ENCODE results near the gene GALK1.

Gene GALK1

GRCh38 chr17:75754378-75755204 is 10.4 kb downstream of the GALK1 start:
- Histone ChIP-seq H3K4me1 (ENCODE audit: control insufficient read depth, low read depth, low read length) (no peaks in the 10 kb centered on the region), H3K4me3 (ENCODE audit: low read length) (no peak overlapping the region), H3K18ac (ENCODE audit: low read length) (no peak overlapping the region), H3K27ac (ENCODE audit: low read depth, low read length) (no peak overlapping the region), H2AK5ac (ENCODE audit: low read length) (no peak overlapping the region), H3K79me1 (ENCODE audit: low read length) (no peaks in the 10 kb centered on the region), H3K79me2 (ENCODE audit: control insufficient read depth, insufficient read depth, low read length) (no peaks in the 10 kb centered on the region), H3K4me2 (ENCODE audit: low read length) (no peak overlapping the region), H2BK15ac (replicated peaks; ENCODE audit: low read depth) (no peak overlapping the region), H4K5ac (ENCODE audit: low read length) (no peak overlapping the region), H3K9ac (ENCODE audit: low read length) (no peak overlapping the region), H3K27me3 (ENCODE audit: insufficient read depth, low read length, poor library complexity) (no peaks in the 10 kb centered on the region), H3K56ac (ENCODE audit: low read length) (peak overlapping the region; percentile 65), H3K36me3 (ENCODE audit: control insufficient read depth, insufficient read depth, low read length) (no peaks in the 10 kb centered on the region), H3K4ac (ENCODE audit: low read depth, low read length) (no peak overlapping the region), H2BK120ac (ENCODE audit: low read depth, low read length) (no peak overlapping the region), H4K8ac (ENCODE audit: low read depth, low read length) (no peak overlapping the region), H3K23ac (ENCODE audit: low read length) (no peak overlapping the region), H2BK5ac (ENCODE audit: low read length) (no peak overlapping the region)
- no CpG with 5 or more reads among the region's 27 CpGs for WGBS (ENCODE audit: extremely low coverage, insufficient coverage, low lambda C conversion rate)
- no peak for DNase-seq

GRCh38 chr17:75753514-75754377 is 11.2 kb downstream of the GALK1 start:
- Histone ChIP-seq H3K79me1 (ENCODE audit: low read length) (no peaks in the 10 kb centered on the region), H3K79me2 (ENCODE audit: control insufficient read depth, insufficient read depth, low read length) (no peaks in the 10 kb centered on the region), H3K4me3 (ENCODE audit: low read length) (no peak overlapping the region), H3K18ac (ENCODE audit: low read length) (peak overlapping the region; percentile 13), H2BK120ac (ENCODE audit: low read depth, low read length) (no peak overlapping the region), H3K27ac (ENCODE audit: low read depth, low read length) (no peak overlapping the region), H3K27me3 (ENCODE audit: insufficient read depth, low read length, poor library complexity) (no peaks in the 10 kb centered on the region), H2AK5ac (ENCODE audit: low read length) (no peak overlapping the region), H2BK5ac (ENCODE audit: low read length) (no peak overlapping the region), H3K9ac (ENCODE audit: low read length) (peak overlapping the region; percentile 51), H3K4me2 (ENCODE audit: low read length) (peak overlapping the region; percentile 11), H3K4me1 (ENCODE audit: control insufficient read depth, low read depth, low read length) (no peaks in the 10 kb centered on the region), H3K36me3 (ENCODE audit: control insufficient read depth, insufficient read depth, low read length) (no peaks in the 10 kb centered on the region), H4K8ac (ENCODE audit: low read depth, low read length) (peak overlapping the region; percentile 44), H3K56ac (ENCODE audit: low read length) (peak overlapping the region; percentile 65), H4K5ac (ENCODE audit: low read length) (no peak overlapping the region), H3K4ac (ENCODE audit: low read depth, low read length) (no peak overlapping the region), H2BK15ac (replicated peaks; ENCODE audit: low read depth) (no peak overlapping the region), H3K23ac (ENCODE audit: low read length) (no peak overlapping the region)
- WGBS (ENCODE audit: extremely low coverage, insufficient coverage, low lambda C conversion rate): no CpG with 5 or more reads among the region's 76 CpGs
- DNase-seq: peak; percentile 84

GRCh38 chr17:75752802-75753513 is 12.0 kb downstream of the GALK1 start:
- no CpG with 5 or more reads among the region's 19 CpGs for WGBS (ENCODE audit: extremely low coverage, insufficient coverage, low lambda C conversion rate)
- no peak overlapping the region for H3K4me3 ChIP-seq (ENCODE audit: low read length)
- peak overlapping the region; percentile 11 for H3K4me2 ChIP-seq (ENCODE audit: low read length)
- H4K8ac ChIP-seq (ENCODE audit: low read depth, low read length): no peak overlapping the region
- H3K18ac ChIP-seq (ENCODE audit: low read length): no peak overlapping the region
- no peak overlapping the region for H3K23ac ChIP-seq (ENCODE audit: low read length)
- no peaks in the 10 kb centered on the region for H3K36me3 ChIP-seq (ENCODE audit: control insufficient read depth, insufficient read depth, low read length)
- peak overlapping the region; percentile 64 for H3K56ac ChIP-seq (ENCODE audit: low read length)
- H3K79me2 ChIP-seq (ENCODE audit: control insufficient read depth, insufficient read depth, low read length): no peaks in the 10 kb centered on the region
- H3K27ac ChIP-seq (ENCODE audit: low read depth, low read length): no peak overlapping the region
- H2BK5ac ChIP-seq (ENCODE audit: low read length): no peak overlapping the region
- no peak overlapping the region for H2BK15ac ChIP-seq (replicated peaks; ENCODE audit: low read depth)
- H3K27me3 ChIP-seq (ENCODE audit: insufficient read depth, low read length, poor library complexity): no peaks in the 10 kb centered on the region
- no peak overlapping the region for H2BK120ac ChIP-seq (ENCODE audit: low read depth, low read length)
- H2AK5ac ChIP-seq (ENCODE audit: low read length): no peak overlapping the region
- DNase-seq: peak; percentile 14
- peak overlapping the region; percentile 37 for H3K9ac ChIP-seq (ENCODE audit: low read length)
- no peak overlapping the region for H3K4ac ChIP-seq (ENCODE audit: low read depth, low read length)
- no peaks in the 10 kb centered on the region for H3K79me1 ChIP-seq (ENCODE audit: low read length)
- H3K4me1 ChIP-seq (ENCODE audit: control insufficient read depth, low read depth, low read length): no peaks in the 10 kb centered on the region
- H4K5ac ChIP-seq (ENCODE audit: low read length): no peak overlapping the region

- Histone ChIP-seq H4K8ac (ENCODE audit: low read depth, low read length) (no peak overlapping the region), H3K4me1 (ENCODE audit: control insufficient read depth, low read depth, low read length) (no peaks in the 10 kb centered on the region)
- no CpG with 5 or more reads among the region's 10 CpGs for WGBS (ENCODE audit: extremely low coverage, insufficient coverage, low lambda C conversion rate)
Measured at GRCh38 chr17:75752405-75752709, 12.6 kb downstream of the GALK1 start.

GRCh38 chr17:75751676-75752404 is 13.2 kb downstream of the GALK1 start:
- no peak overlapping the region for H3K56ac ChIP-seq (ENCODE audit: low read length)
- no peaks in the 10 kb centered on the region for H3K79me2 ChIP-seq (ENCODE audit: control insufficient read depth, insufficient read depth, low read length)
- no peaks in the 10 kb centered on the region for H3K27me3 ChIP-seq (ENCODE audit: insufficient read depth, low read length, poor library complexity)
- H3K23ac ChIP-seq (ENCODE audit: low read length): no peak overlapping the region
- H3K4me2 ChIP-seq (ENCODE audit: low read length): no peak overlapping the region
- no peaks in the 10 kb centered on the region for H3K79me1 ChIP-seq (ENCODE audit: low read length)
- no peaks in the 10 kb centered on the region for H3K4me1 ChIP-seq (ENCODE audit: control insufficient read depth, low read depth, low read length)
- H2BK120ac ChIP-seq (ENCODE audit: low read depth, low read length): no peak overlapping the region
- H3K4ac ChIP-seq (ENCODE audit: low read depth, low read length): no peak overlapping the region
- DNase-seq: no peak
- H3K18ac ChIP-seq (ENCODE audit: low read length): no peak overlapping the region
- no peaks in the 10 kb centered on the region for H3K36me3 ChIP-seq (ENCODE audit: control insufficient read depth, insufficient read depth, low read length)
- H4K5ac ChIP-seq (ENCODE audit: low read length): no peak overlapping the region
- H3K27ac ChIP-seq (ENCODE audit: low read depth, low read length): no peak overlapping the region
- WGBS (ENCODE audit: extremely low coverage, insufficient coverage, low lambda C conversion rate): no CpG with 5 or more reads among the region's 24 CpGs
- no peak overlapping the region for H3K4me3 ChIP-seq (ENCODE audit: low read length)
- no peak overlapping the region for H3K9ac ChIP-seq (ENCODE audit: low read length)
- H2AK5ac ChIP-seq (ENCODE audit: low read length): no peak overlapping the region
- H2BK5ac ChIP-seq (ENCODE audit: low read length): no peak overlapping the region
- H4K8ac ChIP-seq (ENCODE audit: low read depth, low read length): no peak overlapping the region
- H2BK15ac ChIP-seq (replicated peaks; ENCODE audit: low read depth): no peak overlapping the region

More at GRCh38 chr17:75752405-75752709, 12.6 kb downstream of the GALK1 start:
- H3K27me3 ChIP-seq (ENCODE audit: insufficient read depth, low read length, poor library complexity): no peaks in the 10 kb centered on the region
- H3K4ac ChIP-seq (ENCODE audit: low read depth, low read length): no peak overlapping the region
- no peak overlapping the region for H2AK5ac ChIP-seq (ENCODE audit: low read length)
- H3K4me3 ChIP-seq (ENCODE audit: low read length): no peak overlapping the region
- no peak overlapping the region for H3K4me2 ChIP-seq (ENCODE audit: low read length)
- H3K79me2 ChIP-seq (ENCODE audit: control insufficient read depth, insufficient read depth, low read length): no peaks in the 10 kb centered on the region
- H3K23ac ChIP-seq (ENCODE audit: low read length): no peak overlapping the region
- H3K56ac ChIP-seq (ENCODE audit: low read length): peak overlapping the region; percentile 15
- no peaks in the 10 kb centered on the region for H3K79me1 ChIP-seq (ENCODE audit: low read length)
- no peaks in the 10 kb centered on the region for H3K36me3 ChIP-seq (ENCODE audit: control insufficient read depth, insufficient read depth, low read length)
- H4K5ac ChIP-seq (ENCODE audit: low read length): no peak overlapping the region
- no peak overlapping the region for H2BK5ac ChIP-seq (ENCODE audit: low read length)
- H3K9ac ChIP-seq (ENCODE audit: low read length): no peak overlapping the region
- no peak overlapping the region for H2BK15ac ChIP-seq (replicated peaks; ENCODE audit: low read depth)
- no peak for DNase-seq
- no peak overlapping the region for H2BK120ac ChIP-seq (ENCODE audit: low read depth, low read length)
- H3K18ac ChIP-seq (ENCODE audit: low read length): no peak overlapping the region
- H3K27ac ChIP-seq (ENCODE audit: low read depth, low read length): no peak overlapping the region

Data from mesendoderm (in vitro differentiated cells).